HG03066 (cell line): ENCODE measurements around the gene ISX.
"Not testable (repeated sequence)": the region's sequence is repeated elsewhere in the genome, so short reads cannot be mapped to it uniquely, and the experiment has no call there.

ENCODE experiments used
- ATAC-seq: cut with Tn5 transposase; IDR thresholded peaks from one replicate; pipeline ENCODE4 v1.9.1; 2021; ENCODE audit warnings: low read depth; ENCODE audit not compliant: unreplicated experiment

The ISX gene

DNA sequence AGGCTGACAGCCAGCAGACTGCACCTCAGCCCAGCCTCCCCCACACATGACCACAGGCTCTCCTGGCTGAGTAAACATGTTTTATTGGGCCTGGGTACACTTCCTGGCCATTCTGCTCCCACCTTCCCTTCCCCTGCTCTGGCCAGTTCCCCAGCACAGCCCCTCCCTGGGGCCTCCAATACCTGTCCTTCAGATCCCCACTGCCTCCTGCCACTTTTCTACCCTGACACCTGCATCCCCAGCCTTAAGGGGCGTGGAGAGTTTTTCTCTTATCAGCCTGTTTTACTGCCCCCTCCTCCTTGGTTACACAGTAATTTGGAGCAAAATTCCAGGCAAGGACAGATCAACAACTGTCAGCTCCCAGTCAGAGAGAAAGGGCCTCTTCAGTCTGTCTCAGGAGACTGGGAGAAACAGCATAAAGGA, at the start of gene ISX:
ISX (plus strand) TSS at position 363 of the 423 bp plus-strand sequence. CDS start 930 bp downstream, outside the sequence.
- no peak for ATAC-seq

- ATAC-seq: no peak
Observed at GRCh38 chr22:35016909-35017308, 49.0 kb upstream of the ISX start.

GRCh38 chr22:35018995-35019394, 47.0 kb upstream of the ISX start:
- ATAC-seq: no peak

DNA sequence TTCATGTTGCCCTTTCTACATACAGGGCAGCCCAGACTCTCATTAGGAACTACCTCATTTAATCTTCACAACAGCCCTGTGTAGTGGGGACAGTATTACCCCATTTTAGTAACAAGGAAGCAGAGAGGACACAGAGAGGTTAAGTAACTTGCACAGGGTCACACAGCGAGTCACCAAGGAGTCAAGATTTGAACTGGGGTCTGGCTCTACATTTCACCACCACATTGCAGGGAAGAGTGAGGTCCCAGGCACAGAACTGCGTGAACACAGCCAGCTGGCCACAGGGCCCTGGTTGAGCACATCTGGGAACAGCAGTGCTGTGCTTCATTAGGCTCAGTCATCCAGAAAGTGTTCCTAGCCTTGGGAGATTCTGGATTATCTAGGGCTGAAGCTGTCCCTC, 45.4 kb upstream of the ISX start:
- ATAC-seq: no peak

DNA sequence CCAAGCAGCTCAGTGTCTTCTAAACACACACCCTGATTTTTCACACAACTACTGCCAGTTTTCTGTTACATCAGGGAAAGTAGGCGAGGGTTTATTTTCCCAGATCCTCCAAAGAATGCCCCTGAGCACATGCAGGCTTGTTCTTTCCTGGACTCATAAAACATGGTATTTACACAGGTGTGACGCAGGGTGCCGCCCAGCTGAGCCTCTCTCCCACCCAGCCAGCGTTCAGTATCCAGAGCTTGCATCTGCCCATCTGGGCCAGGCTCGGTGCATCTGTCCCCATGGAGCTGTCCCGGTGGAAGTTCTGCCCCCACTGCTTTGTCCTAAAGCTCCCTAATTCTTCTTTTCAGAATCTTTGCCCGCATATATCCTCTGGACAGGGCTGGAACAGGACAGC, 44.8 kb upstream of the ISX start:
- no peak for ATAC-seq

DNA sequence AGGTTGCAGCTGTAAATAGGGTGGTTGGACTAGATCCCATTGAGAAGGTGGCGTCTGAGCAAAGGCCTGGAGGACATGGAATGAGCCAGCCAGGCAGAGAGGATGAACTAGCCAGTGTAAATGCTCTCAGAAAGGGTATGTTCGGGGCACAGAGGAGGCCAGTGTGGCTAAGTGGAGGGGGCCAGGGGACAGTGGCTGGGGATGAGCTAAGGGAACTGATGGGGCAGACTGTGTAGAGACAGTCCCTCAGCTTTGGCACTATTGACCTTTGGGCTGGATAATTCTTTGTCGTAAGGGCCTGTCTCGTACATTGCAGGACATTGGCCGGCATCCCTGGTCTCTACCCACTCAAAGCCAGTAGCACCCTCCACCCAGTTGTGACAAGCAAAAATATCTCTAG, 43.7 kb upstream of the ISX start:
- ATAC-seq: no peak

- ATAC-seq: no peak
Observed at GRCh38 chr22:35023692-35024363, 42.1 kb upstream of the ISX start.

- ATAC-seq: no peak
Observed at GRCh38 chr22:35024364-35024692, 41.6 kb upstream of the ISX start.

- not testable (repeated sequence) for ATAC-seq
Observed at GRCh38 chr22:35030112-35030511, 35.8 kb upstream of the ISX start.

DNA sequence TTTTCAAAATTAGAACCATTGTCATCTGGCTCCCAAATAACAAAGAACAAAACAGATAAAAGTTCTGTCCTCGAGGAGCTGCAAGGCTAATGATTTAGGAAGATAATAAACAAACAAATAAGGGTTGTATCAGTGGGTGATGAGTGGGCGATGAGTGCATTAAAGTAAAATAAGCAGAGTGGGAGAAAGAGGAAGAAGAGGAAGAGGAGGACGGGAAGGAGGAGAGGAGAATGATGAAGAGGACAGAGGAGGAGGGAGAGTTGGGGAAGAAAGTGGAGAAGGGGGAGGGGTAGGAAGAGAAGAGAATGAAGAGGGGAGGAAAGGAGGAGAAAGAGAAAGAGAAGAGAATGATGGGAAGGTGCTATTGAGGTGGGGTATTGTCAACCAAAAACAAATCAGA, 33.4 kb upstream of the ISX start:
- no peak for ATAC-seq

GRCh38 chr22:35033635-35034296, 32.2 kb upstream of the ISX start:
- no peak for ATAC-seq

DNA sequence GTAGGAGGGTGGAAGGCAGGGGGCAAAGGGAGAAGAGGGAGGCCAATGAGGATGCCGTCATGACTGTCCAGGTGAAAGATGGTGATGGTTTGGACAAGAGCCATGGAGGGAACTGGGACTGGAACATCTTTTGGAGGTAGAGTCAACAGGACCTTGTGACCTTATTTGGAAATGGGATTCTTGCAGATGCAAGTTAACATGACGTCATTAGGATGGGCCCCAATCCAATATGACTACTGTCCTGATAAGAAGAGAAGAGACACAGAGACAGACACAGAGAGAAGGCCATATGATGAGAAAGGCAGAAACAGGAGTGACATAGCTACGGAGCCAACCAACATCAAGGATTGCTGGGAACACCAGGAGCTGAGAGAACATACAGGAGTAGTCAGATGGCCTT, 31.0 kb upstream of the ISX start:
- ATAC-seq: no peak

DNA sequence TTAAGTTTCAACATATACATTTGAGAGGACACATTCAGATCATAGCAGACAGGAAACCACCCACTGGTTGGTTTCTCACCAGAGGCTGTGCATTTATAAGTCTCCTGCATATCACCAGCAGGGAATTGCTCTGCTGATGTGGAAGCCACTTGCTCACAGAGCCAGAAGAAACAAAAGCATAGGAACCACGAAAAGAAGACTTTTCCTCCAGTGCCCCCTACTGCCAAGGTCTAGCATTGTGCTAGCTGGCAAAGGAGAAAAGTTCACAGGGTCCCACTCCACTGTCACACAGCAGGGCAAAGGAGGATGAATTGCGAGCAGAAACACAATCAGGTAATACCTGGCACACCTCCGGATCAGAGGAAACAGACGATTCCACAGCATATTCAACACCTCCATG, 28.9 kb upstream of the ISX start:
- no peak for ATAC-seq

DNA sequence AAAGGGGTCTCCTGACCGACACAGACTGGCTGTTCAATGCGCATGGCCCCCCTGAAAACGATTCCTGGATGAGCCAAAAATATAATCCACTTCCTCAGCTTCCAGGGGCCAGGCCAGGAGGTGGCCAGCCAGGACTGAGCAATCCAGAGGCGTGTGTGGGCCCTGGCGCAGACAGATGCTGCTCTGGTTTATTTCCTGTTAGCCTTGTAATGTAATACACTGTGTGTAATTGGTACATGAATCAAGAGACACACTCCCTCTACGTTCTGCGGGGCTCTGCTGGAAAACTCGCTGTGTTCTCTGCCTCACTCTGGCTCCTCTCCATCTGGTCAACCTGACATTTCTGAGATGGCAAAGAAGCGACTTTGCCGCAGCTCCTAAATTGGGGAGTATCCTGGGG, 26.3 kb upstream of the ISX start:
- ATAC-seq: no peak

- no peak for ATAC-seq
Observed at GRCh38 chr22:35043252-35043933, 22.6 kb upstream of the ISX start.

DNA sequence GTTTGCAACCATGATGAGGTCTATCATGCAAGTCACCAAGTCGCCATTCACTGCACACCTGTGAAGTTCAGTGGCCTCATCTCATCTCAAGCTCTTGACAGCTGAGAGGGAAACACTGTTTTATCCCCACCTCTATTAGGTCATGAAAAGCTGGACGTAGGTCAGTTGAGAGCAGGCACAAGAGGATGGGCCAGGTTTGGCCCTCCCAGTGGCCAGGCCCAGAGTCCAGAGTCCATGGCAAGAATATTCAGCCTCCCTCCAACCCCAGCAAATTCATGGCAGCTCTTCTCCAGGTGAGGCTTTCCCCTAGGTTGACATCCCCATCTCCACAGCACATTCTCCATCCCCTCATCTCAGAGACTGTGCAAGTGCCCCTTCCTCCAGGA, 22.0 kb upstream of the ISX start:
- no peak for ATAC-seq

- no peak for ATAC-seq
Observed at GRCh38 chr22:35044607-35045390, 21.2 kb upstream of the ISX start.

GRCh38 chr22:35045451-35045850, 20.5 kb upstream of the ISX start:
- ATAC-seq: no peak

- ATAC-seq: no peak
Observed at GRCh38 chr22:35046744-35047462, 19.1 kb upstream of the ISX start.

DNA sequence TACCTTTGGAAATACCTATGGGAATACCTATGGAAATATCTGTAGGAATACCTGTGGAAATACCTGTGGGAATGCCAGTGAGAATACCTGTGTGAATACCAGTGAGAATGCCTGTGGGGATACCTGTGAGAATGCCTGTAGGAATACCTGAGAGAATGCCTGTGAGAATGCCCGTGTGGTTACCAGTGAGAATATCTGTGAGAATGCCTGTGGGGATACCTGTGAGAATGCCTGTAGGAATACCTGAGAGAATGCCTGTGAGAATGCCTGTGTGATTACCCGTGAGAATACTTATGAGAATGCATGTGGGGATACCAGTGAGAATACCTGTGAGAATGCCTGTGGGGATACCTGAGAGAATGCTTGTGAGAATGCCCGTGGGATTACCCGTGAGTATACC, 15.9 kb upstream of the ISX start:
- not testable (repeated sequence) for ATAC-seq
